MM.1S (cell line): Measurements from ENCODE around the gene HPX.

Source experiments
- EZH2 ChIP-seq: fragments of 300-600 bp; sonication (generic); optimal IDR thresholded peaks from 2 replicates; pipeline ENCODE3; 2017; ENCODE audit warnings: low read depth, mild to moderate bottlenecking, antibody characterized with exemption, low read length, mixed read lengths
- EZH2phosphoT487 ChIP-seq: fragments of 300-600 bp; sonication (generic); IDR thresholded peaks from 2 replicates; pipeline ENCODE4 v1.6.1; 2018; ENCODE audit warnings: antibody characterized with exemption, low read length
- TF ChIP-seq, protein P1 (sequence below): fragments of 300-600 bp; sonication (generic); IDR thresholded peaks from 2 replicates; pipeline ENCODE4 v1.5.1; 2016; ENCODE audit warnings: antibody characterized with exemption, low read length, mixed read lengths

DNA sequence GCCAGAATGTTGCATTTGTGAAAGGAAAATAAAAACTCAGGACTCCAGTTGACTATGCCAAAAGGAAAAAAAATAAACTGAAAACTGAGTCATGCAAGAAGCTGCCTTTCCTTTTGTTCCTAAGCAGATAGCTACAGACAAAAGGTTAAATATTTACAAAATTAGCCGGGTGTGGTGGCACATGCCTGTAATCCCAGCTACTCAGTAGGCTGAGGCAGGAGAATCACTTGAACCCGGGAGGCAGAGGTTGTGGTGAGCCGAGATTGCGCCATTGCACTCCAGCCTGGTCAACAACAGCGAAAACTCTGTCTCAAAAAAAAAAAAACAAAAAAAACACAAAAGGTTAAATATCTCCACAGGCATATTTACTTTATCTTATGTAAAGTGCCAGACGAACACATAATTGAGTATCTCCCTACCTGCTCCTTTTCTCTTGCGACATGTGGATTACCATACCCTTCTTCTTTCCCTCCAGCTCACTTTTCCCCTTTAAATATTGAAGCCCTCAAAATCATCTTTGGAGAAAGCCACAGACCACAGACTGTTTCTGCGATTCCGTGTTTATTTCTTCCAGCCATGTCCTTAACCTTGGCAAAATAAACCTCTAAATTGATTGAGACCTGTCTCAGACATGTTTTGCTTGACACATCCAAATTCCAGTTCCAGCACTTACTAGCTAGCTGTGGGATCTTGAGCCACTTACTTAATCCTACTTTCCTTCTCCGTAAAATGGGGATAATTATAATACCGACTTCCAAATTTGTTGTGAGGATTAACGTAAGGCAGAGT is 52.8 kb downstream of the HPX start:
- TF ChIP-seq, protein P1, sequence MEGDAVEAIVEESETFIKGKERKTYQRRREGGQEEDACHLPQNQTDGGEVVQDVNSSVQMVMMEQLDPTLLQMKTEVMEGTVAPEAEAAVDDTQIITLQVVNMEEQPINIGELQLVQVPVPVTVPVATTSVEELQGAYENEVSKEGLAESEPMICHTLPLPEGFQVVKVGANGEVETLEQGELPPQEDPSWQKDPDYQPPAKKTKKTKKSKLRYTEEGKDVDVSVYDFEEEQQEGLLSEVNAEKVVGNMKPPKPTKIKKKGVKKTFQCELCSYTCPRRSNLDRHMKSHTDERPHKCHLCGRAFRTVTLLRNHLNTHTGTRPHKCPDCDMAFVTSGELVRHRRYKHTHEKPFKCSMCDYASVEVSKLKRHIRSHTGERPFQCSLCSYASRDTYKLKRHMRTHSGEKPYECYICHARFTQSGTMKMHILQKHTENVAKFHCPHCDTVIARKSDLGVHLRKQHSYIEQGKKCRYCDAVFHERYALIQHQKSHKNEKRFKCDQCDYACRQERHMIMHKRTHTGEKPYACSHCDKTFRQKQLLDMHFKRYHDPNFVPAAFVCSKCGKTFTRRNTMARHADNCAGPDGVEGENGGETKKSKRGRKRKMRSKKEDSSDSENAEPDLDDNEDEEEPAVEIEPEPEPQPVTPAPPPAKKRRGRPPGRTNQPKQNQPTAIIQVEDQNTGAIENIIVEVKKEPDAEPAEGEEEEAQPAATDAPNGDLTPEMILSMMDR = no peak
- no peak for TF ChIP-seq EZH2
- no peak for TF ChIP-seq EZH2phosphoT487
